ENCODE results near the gene TENM3. TPM values are rescaled to one million over a fixed set of nuclear protein-coding genes. Genes with fewer than 3 reads are reported as not detected.

TENM3 gene
- polyA plus RNA-seq, 1 experiment: 54.9 TPM

DNA sequence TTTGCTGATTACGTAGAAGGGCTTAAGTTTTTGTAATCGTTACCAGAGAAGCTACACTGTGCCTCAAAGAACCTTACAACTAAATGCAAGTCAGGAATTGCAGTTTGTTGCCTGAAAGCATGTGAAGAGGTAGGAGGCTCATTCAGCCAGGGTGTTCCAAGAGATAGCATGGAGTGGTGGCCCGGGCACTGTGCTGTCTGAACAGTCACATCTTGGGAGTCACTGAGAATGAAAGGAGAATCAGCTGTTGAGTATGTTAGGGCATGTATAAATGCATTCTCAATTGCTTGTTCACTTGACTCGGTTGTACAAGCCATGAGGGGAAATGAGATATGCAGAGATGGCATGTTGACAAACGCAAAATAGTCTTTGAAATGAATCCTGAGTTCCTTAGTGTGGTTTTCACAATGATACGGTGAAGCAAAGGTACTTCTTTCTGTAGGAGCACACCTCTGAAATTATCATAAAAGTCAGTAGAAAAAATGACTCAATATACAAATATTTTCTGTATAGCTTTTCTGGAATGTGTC is 513.0 kb downstream of the TENM3 start:
- no peak for DNase-seq (ENCODE audit: low read depth, low spot score)
- ChIA-PET POLR2A (no interaction called here), CTCF (no interaction called here)
- TF ChIP-seq, protein P1, sequence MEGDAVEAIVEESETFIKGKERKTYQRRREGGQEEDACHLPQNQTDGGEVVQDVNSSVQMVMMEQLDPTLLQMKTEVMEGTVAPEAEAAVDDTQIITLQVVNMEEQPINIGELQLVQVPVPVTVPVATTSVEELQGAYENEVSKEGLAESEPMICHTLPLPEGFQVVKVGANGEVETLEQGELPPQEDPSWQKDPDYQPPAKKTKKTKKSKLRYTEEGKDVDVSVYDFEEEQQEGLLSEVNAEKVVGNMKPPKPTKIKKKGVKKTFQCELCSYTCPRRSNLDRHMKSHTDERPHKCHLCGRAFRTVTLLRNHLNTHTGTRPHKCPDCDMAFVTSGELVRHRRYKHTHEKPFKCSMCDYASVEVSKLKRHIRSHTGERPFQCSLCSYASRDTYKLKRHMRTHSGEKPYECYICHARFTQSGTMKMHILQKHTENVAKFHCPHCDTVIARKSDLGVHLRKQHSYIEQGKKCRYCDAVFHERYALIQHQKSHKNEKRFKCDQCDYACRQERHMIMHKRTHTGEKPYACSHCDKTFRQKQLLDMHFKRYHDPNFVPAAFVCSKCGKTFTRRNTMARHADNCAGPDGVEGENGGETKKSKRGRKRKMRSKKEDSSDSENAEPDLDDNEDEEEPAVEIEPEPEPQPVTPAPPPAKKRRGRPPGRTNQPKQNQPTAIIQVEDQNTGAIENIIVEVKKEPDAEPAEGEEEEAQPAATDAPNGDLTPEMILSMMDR (IDR thresholded peaks at IDR 0.05; ENCODE audit: low read depth, low read length): no peak
- H3K9me3 ChIP-seq (ENCODE audit: control insufficient read depth, insufficient read depth, low read length): peaks cover 5% of the 10 kb centered on the region; the same call in 1 of the 2 replicates
- H3K4me3 ChIP-seq (ENCODE audit: low read depth, low read length): no peak overlapping the region
- no peaks in the 10 kb centered on the region for H3K27me3 ChIP-seq (ENCODE audit: control insufficient read depth, insufficient read depth, low read length)
- no peak overlapping the region for H3K27ac ChIP-seq (ENCODE audit: low read depth, low read length)

GRCh38 chr4:182758273-182758672 is 515.1 kb downstream of the TENM3 start:
- CTCF ChIA-PET: no interaction called here
- Histone ChIP-seq H3K27me3 (ENCODE audit: control insufficient read depth, insufficient read depth, low read length) (no peaks in the 10 kb centered on the region), H3K9me3 (ENCODE audit: control insufficient read depth, insufficient read depth, low read length) (peaks cover 5% of the 10 kb centered on the region; the same call in 1 of the 2 replicates), H3K4me3 (ENCODE audit: low read depth, low read length) (no peak overlapping the region), H3K27ac (ENCODE audit: low read depth, low read length) (no peak overlapping the region)
- no peak for DNase-seq (ENCODE audit: low read depth, low spot score)
- TF ChIP-seq, protein P1 (IDR thresholded peaks at IDR 0.05; ENCODE audit: low read depth, low read length): no peak
- POLR2A ChIA-PET: no interaction called here

GRCh38 chr4:182760551-182761043 is 517.4 kb downstream of the TENM3 start:
- POLR2A ChIA-PET: no interaction called here
- CTCF ChIA-PET: no interaction called here
- DNase-seq (ENCODE audit: low read depth, low spot score): no peak
- H3K27me3 ChIP-seq (ENCODE audit: control insufficient read depth, insufficient read depth, low read length): no peaks in the 10 kb centered on the region
- no peak overlapping the region for H3K4me3 ChIP-seq (ENCODE audit: low read depth, low read length)
- TF ChIP-seq, protein P1 (IDR thresholded peaks at IDR 0.05; ENCODE audit: low read depth, low read length): no peak
- H3K9me3 ChIP-seq (ENCODE audit: control insufficient read depth, insufficient read depth, low read length): peaks cover under 1% of the 10 kb centered on the region; the same call in 1 of the 2 replicates
- H3K27ac ChIP-seq (ENCODE audit: low read depth, low read length): no peak overlapping the region

DNA sequence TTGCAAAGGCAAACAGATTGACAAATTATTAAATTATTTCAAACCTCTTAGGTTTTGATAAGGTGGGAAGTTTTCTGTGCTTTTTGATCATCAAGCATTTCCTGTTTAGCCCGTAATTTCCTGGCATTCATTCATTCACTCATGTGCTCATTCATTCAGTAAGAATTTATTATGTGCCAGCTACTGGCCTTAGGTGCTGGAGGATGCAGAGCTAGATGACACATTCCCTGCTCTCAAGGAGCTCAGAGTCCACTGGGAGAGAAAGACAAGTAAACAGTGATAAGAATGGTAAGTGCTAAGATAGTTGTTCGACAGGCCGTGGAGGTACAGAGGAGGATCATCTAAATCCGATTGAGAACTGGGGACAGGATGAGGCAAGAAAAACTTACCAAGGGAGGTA is 520.9 kb downstream of the TENM3 start:
- POLR2A ChIA-PET: no interaction called here
- Histone ChIP-seq H3K27me3 (ENCODE audit: control insufficient read depth, insufficient read depth, low read length) (no peaks in the 10 kb centered on the region), H3K27ac (ENCODE audit: low read depth, low read length) (no peak overlapping the region), H3K9me3 (ENCODE audit: control insufficient read depth, insufficient read depth, low read length) (no peaks in the 10 kb centered on the region), H3K4me3 (ENCODE audit: low read depth, low read length) (no peak overlapping the region)
- DNase-seq (ENCODE audit: low read depth, low spot score): no peak
- TF ChIP-seq, protein P1 (IDR thresholded peaks at IDR 0.05; ENCODE audit: low read depth, low read length): no peak
- CTCF ChIA-PET: no interaction called here

DNA sequence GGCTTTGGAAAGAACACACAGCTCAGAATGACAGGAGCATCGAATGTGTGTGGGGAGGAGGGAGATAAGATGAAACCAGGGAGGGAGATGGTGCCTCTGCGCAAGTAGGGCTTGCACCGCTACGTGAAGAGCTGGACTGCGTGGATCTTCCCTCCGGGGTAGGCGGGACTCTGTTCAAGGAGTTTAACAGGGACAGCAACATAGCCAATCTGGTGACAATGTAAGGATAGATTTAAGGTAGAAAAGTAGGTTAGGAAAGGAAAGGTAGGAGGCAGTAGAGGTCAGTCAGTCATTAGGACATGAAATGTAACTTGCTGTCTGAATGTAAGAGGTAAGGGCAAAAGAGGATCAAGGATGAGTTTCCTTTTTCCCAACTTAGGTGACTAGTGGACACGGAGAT is 521.4 kb downstream of the TENM3 start:
- CTCF ChIA-PET: no interaction called here
- POLR2A ChIA-PET: no interaction called here
- Histone ChIP-seq H3K27ac (ENCODE audit: low read depth, low read length) (no peak overlapping the region), H3K4me3 (ENCODE audit: low read depth, low read length) (no peak overlapping the region), H3K9me3 (ENCODE audit: control insufficient read depth, insufficient read depth, low read length) (no peaks in the 10 kb centered on the region), H3K27me3 (ENCODE audit: control insufficient read depth, insufficient read depth, low read length) (no peaks in the 10 kb centered on the region)
- TF ChIP-seq, protein P1 (IDR thresholded peaks at IDR 0.05; ENCODE audit: low read depth, low read length): no peak
- no peak for DNase-seq (ENCODE audit: low read depth, low spot score)
